Measurements from ENCODE around the gene APELA. TPM values are rescaled to one million over a fixed set of nuclear protein-coding genes. Genes with fewer than 3 reads are reported as not detected.

APELA gene
- total RNA-seq, 2 donors from 2014 or later, result 1.4 to 13.1 TPM

DNA sequence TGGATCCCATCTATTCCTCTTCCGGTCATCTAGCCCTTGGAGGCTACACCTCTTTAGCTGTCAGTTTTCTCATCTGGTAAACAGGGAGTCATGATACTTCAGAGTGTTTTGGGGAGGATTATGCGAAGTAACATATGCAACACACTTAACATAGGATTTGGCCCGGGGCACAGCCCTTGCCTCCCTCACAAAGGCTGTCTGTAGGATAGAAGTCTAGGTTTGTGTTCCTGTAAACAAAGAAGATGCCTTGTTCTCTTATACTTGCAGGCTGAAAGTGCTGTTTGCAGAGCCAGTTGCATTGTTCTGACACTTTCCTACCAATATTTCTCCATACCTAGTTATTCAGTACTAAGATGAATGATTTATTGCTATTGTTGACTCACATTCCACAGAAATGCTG, 2.2 kb upstream of the APELA start:
- Histone ChIP-seq H3K4me1 (replicated peaks) (no peaks in the 10 kb centered on the region), H3K9me3 (no peaks in the 10 kb centered on the region), H3K27me3 (replicated peaks; ENCODE audit: insufficient read depth) (no peaks in the 10 kb centered on the region), H3K4me3 (no peak overlapping the region), H3K36me3 (no peaks in the 10 kb centered on the region), H3K27ac (no peak overlapping the region)
- WGBS, result 78% methylated on average over 3 of the region's 3 CpGs
- no peak for TF ChIP-seq POLR2A (IDR thresholded peaks at IDR 0.05)
- TF ChIP-seq, protein P1, sequence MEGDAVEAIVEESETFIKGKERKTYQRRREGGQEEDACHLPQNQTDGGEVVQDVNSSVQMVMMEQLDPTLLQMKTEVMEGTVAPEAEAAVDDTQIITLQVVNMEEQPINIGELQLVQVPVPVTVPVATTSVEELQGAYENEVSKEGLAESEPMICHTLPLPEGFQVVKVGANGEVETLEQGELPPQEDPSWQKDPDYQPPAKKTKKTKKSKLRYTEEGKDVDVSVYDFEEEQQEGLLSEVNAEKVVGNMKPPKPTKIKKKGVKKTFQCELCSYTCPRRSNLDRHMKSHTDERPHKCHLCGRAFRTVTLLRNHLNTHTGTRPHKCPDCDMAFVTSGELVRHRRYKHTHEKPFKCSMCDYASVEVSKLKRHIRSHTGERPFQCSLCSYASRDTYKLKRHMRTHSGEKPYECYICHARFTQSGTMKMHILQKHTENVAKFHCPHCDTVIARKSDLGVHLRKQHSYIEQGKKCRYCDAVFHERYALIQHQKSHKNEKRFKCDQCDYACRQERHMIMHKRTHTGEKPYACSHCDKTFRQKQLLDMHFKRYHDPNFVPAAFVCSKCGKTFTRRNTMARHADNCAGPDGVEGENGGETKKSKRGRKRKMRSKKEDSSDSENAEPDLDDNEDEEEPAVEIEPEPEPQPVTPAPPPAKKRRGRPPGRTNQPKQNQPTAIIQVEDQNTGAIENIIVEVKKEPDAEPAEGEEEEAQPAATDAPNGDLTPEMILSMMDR (IDR thresholded peaks at IDR 0.05), result no peak
- no peak for TF ChIP-seq POLR2AphosphoS5 (IDR thresholded peaks at IDR 0.05)
- no peak for DNase-seq (ENCODE audit: low spot score)
- intact Hi-C loops (cut with DNase I), result no loop called here

DNA sequence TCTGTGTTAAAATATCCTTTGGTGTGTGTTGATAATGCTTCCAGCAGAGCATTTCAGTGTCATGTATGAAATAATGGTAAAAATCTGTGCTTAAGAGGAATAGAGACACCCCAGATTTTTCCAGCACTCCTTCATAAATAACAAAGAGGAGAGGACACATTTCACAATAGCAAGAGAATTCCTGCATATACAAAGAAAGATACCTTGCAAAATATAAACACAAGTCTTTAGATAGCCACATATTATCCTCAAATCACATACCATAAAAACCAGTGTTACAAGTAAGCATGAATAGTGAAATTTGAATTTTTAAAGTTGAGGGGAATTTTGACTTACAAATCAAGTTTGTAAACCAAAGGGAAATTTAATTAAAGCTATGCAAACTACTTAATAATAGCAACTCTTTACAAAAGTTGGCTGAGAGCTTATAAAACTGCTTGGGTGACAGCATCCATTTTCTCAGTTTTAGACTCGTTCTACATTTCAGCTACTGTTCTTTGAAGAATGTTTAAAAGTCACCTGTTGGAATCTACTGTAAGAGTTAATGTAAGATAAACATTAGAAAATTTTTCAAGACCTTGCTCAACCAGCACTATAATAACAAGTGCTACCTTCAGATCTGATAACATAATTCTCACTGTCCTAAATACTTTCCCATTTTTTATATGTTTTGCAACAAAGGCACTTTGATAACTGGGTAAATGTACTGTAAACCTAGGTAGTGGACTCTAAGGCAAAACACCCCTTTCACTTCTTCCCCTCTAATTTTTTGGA, 3.7 kb downstream of the APELA start:
- H3K9me3 ChIP-seq, result no peaks in the 10 kb centered on the region
- no peak for DNase-seq (ENCODE audit: low spot score)
- intact Hi-C loops (cut with DNase I), result no loop called here
- H3K27me3 ChIP-seq (replicated peaks; ENCODE audit: insufficient read depth), result no peaks in the 10 kb centered on the region
- TF ChIP-seq, protein P1 (IDR thresholded peaks at IDR 0.05), result no peak
- TF ChIP-seq POLR2A (IDR thresholded peaks at IDR 0.05) (no peak), POLR2AphosphoS5 (IDR thresholded peaks at IDR 0.05) (no peak)
- H3K4me3 ChIP-seq, result no peak overlapping the region
- H3K36me3 ChIP-seq, result no peaks in the 10 kb centered on the region
- H3K27ac ChIP-seq, result no peak overlapping the region
- H3K4me1 ChIP-seq (replicated peaks), result no peaks in the 10 kb centered on the region
- 22% methylated on average over 1 of the region's 1 CpG for WGBS

DNA sequence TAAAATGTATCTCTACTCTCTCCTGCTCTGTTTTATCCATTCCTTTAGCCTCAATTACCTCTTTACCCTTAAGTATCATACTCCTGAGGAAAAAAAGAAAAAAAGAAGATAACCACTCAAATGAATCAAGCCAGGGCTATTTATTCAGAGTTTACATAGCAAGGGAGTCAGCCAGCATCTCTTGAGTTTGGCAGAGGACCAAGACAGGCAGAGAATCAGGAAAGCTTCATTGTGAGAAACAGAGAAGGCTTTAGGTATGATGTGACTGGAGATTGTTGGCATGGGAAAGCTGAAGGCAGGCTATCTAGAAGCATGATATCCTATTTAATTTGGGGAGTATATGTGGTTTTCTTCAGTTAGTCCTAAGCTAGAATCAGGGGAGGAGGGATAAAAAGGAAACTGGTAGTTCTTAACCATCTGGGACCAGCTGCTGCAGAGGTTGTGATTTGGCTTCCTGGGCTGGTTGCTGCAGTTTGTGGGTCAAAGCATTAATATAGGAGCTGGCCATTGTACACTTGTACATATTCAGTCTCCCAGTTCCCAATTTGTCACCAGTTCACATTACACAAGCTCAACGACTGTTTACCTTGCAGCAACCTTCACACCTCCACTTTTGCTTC, 11.2 kb downstream of the APELA start:
- TF ChIP-seq, protein P1 (IDR thresholded peaks at IDR 0.05), result no peak
- TF ChIP-seq POLR2A (IDR thresholded peaks at IDR 0.05) (no peak), POLR2AphosphoS5 (IDR thresholded peaks at IDR 0.05) (no peak)
- WGBS, result 63% methylated on average over 1 of the region's 1 CpG
- intact Hi-C loops (cut with DNase I), result no loop called here
- Histone ChIP-seq H3K27me3 (replicated peaks; ENCODE audit: insufficient read depth) (no peaks in the 10 kb centered on the region), H3K4me3 (no peak overlapping the region), H3K9me3 (no peaks in the 10 kb centered on the region), H3K36me3 (no peaks in the 10 kb centered on the region), H3K4me1 (replicated peaks) (no peaks in the 10 kb centered on the region), H3K27ac (no peak overlapping the region)
- DNase-seq (ENCODE audit: low spot score), result peak; percentile 11

DNA sequence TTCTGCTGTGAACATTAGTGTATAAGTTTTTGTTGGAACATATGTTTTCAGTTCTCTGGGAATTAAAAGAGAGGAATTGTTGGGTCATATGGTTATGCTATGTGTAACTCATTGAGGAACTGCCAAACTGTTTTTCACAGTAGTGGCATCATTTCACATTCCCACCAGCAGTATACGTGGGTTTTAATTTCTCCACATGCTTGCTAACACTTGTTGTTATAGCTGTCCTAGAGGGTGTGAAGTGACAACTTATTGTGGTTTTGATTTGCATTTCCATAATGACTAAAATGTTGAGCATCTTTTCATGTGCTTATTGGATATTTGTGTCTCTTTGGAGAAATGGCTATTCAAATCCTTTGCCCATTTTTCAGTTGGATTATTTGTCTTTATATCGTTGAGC, 13.7 kb downstream of the APELA start:
- WGBS, result 80% methylated on average over 2 of the region's 2 CpGs
- Histone ChIP-seq H3K27me3 (replicated peaks; ENCODE audit: insufficient read depth) (no peaks in the 10 kb centered on the region), H3K27ac (no peak overlapping the region), H3K4me3 (no peak overlapping the region), H3K4me1 (replicated peaks) (no peaks in the 10 kb centered on the region), H3K36me3 (no peaks in the 10 kb centered on the region), H3K9me3 (no peaks in the 10 kb centered on the region)
- TF ChIP-seq POLR2A (IDR thresholded peaks at IDR 0.05) (no peak), POLR2AphosphoS5 (IDR thresholded peaks at IDR 0.05) (no peak)
- TF ChIP-seq, protein P1 (IDR thresholded peaks at IDR 0.05), result no peak
- intact Hi-C loops (cut with DNase I), result no loop called here
- no peak for DNase-seq (ENCODE audit: low spot score)

DNA sequence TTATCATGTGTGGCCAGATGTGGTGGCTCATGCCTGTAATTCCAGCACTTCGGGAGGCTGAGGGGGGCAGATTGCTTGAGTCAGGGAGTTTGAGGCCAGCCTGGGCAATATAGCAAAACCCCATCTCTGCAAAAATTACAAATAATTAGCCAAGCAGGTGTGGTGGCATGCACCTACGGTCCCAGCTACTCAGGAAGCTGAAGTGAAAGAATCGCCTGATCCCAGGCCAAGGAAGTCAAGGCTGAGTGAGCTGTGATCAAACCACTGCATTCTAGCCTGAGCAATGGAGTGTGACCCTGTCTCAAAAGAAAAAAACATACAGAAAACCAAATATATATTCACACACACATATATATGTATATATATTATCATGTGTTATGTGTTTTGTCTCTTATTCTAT, 15.0 kb downstream of the APELA start:
- Histone ChIP-seq H3K36me3 (no peaks in the 10 kb centered on the region), H3K27ac (no peak overlapping the region), H3K27me3 (replicated peaks; ENCODE audit: insufficient read depth) (no peaks in the 10 kb centered on the region), H3K4me1 (replicated peaks) (no peaks in the 10 kb centered on the region), H3K4me3 (no peak overlapping the region), H3K9me3 (no peaks in the 10 kb centered on the region)
- TF ChIP-seq POLR2A (IDR thresholded peaks at IDR 0.05) (no peak), POLR2AphosphoS5 (IDR thresholded peaks at IDR 0.05) (no peak)
- TF ChIP-seq, protein P1 (IDR thresholded peaks at IDR 0.05), result no peak
- no peak for DNase-seq (ENCODE audit: low spot score)
- WGBS, result 85% methylated on average over 3 of the region's 3 CpGs
- intact Hi-C loops (cut with DNase I), result no loop called here

Data from prostate gland (tissue), 2 donors.